Breast epithelium (tissue), 4 donors: ENCODE data around the gene FRMD5. TPM values are rescaled to one million over a fixed set of nuclear protein-coding genes. Genes with fewer than 3 reads are reported as not detected.

Experiments used
- DNase-seq, 2 donors: peaks; one replicate each; pipeline ENCODE4 v3.0.0-alpha.2; 2019; ENCODE audit warnings: low spot score in 2 of 2
- H3K27ac ChIP-seq, 2 donors: fragments of 200-600 bp; sonication (generic) in 1 of 2; one replicate each; pipeline ENCODE4 v1.5.1; 2016 to 2019; ENCODE audit warnings: mild to moderate bottlenecking in 1 of 2
- H3K27me3 ChIP-seq, 2 donors: fragments of 200-600 bp; sonication (generic) in 1 of 2; one replicate each; pipeline versions ENCODE4 v1.5.1 to v1.6.0; 2017 to 2019; ENCODE audit warnings: control low read depth in 1 of 2, mild to moderate bottlenecking in 1 of 2
- H3K36me3 ChIP-seq: fragments of 200-600 bp; one replicate; pipeline ENCODE4 v1.5.1; 2019
- H3K4me1 ChIP-seq, 2 donors: fragments of 200-600 bp; sonication (generic); one replicate each; pipeline ENCODE4 v1.5.1; 2016 to 2019; ENCODE audit warnings: control low read depth in 1 of 2
- H3K4me3 ChIP-seq, 3 donors: fragments of 200-600 bp; sonication (generic); 1 replicate in 2 of 3; 2 replicates in 1 of 3; pipeline ENCODE4 v1.5.1; 2016 to 2019; ENCODE audit warnings: mild to moderate bottlenecking in 3 of 3, moderate library complexity in 2 of 3
- H3K9me3 ChIP-seq, 2 donors: fragments of 200-600 bp; sonication (generic) in 1 of 2; one replicate each; pipeline ENCODE4 v1.5.1; 2016 to 2019; ENCODE audit warnings: control low read depth in 1 of 2
- POLR2A ChIP-seq: fragments of 450-650 bp; IDR thresholded peaks from one replicate; pipeline ENCODE4 v1.6.1; 2016; ENCODE audit warnings: antibody characterized with exemption, mild to moderate bottlenecking, moderate library complexity
- POLR2AphosphoS5 ChIP-seq, 3 donors: sonication (generic); formaldehyde crosslinking; IDR thresholded peaks; one replicate each; pipeline ENCODE4 v1.6.1; 2017; ENCODE audit warnings: antibody characterized with exemption in 3 of 3
- intact Hi-C: fragments of 100-400 bp; cut with DNase I; formaldehyde crosslinking; loops from one replicate; pipeline ENCODE4 v1.15.1; 2023; ENCODE audit warnings: low total_unique reads
- total RNA-seq, 3 donors: library from RNA; depleted of rRNA; stranded (reverse); fragments of >200 nt; gene quantifications; one replicate each; pipeline ENCODE4 v1.1.0, GENCODE V29; 2016
- TF ChIP-seq, protein P1 (sequence below), 3 donors: fragments of 450-650 bp; IDR thresholded peaks; one replicate each; pipeline ENCODE4 v1.5.1; 2016 to 2017; ENCODE audit warnings: antibody characterized with exemption in 3 of 3, mild to moderate bottlenecking in 3 of 3, moderate library complexity in 3 of 3

Gene FRMD5
- total RNA-seq, 3 donors from 2014 or later = 0.66 to 1.6 TPM; not detected in 1

GRCh38 chr15:43893956-43894355 lies 301.1 kb downstream of the FRMD5 start:
- H3K9me3 ChIP-seq = no peaks in the 10 kb centered on the region
- no peak for DNase-seq
- no peaks in the 10 kb centered on the region for H3K4me1 ChIP-seq
- no peaks in the 10 kb centered on the region for H3K27me3 ChIP-seq
- no peaks in the 10 kb centered on the region for H3K36me3 ChIP-seq
- H3K27ac ChIP-seq = no peak overlapping the region
- intact Hi-C loops = no loop called here
- TF ChIP-seq POLR2AphosphoS5 (IDR thresholded peaks at IDR 0.05) (no peak), POLR2A (no peak)
- TF ChIP-seq, protein P1, sequence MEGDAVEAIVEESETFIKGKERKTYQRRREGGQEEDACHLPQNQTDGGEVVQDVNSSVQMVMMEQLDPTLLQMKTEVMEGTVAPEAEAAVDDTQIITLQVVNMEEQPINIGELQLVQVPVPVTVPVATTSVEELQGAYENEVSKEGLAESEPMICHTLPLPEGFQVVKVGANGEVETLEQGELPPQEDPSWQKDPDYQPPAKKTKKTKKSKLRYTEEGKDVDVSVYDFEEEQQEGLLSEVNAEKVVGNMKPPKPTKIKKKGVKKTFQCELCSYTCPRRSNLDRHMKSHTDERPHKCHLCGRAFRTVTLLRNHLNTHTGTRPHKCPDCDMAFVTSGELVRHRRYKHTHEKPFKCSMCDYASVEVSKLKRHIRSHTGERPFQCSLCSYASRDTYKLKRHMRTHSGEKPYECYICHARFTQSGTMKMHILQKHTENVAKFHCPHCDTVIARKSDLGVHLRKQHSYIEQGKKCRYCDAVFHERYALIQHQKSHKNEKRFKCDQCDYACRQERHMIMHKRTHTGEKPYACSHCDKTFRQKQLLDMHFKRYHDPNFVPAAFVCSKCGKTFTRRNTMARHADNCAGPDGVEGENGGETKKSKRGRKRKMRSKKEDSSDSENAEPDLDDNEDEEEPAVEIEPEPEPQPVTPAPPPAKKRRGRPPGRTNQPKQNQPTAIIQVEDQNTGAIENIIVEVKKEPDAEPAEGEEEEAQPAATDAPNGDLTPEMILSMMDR (IDR thresholded peaks at IDR 0.05) = no peak
- H3K4me3 ChIP-seq = no peak overlapping the region

GRCh38 chr15:43889042-43889441 lies 306.0 kb downstream of the FRMD5 start:
- Histone ChIP-seq H3K4me1 (no peaks in the 10 kb centered on the region), H3K36me3 (no peaks in the 10 kb centered on the region), H3K4me3 (no peak overlapping the region), H3K9me3 (no peaks in the 10 kb centered on the region), H3K27me3 (no peaks in the 10 kb centered on the region), H3K27ac (no peak overlapping the region)
- intact Hi-C loops = no loop called here
- TF ChIP-seq POLR2AphosphoS5 (IDR thresholded peaks at IDR 0.05) (no peak), POLR2A (no peak)
- TF ChIP-seq, protein P1 (IDR thresholded peaks at IDR 0.05) = no peak
- no peak for DNase-seq

GRCh38 chr15:43887901-43888300 lies 307.2 kb downstream of the FRMD5 start:
- Histone ChIP-seq H3K4me1 (no peaks in the 10 kb centered on the region), H3K4me3 (no peak overlapping the region), H3K9me3 (no peaks in the 10 kb centered on the region), H3K27ac (no peak overlapping the region), H3K36me3 (no peaks in the 10 kb centered on the region), H3K27me3 (no peaks in the 10 kb centered on the region)
- intact Hi-C loops = no loop called here
- TF ChIP-seq POLR2A (no peak), POLR2AphosphoS5 (IDR thresholded peaks at IDR 0.05) (no peak)
- TF ChIP-seq, protein P1 (IDR thresholded peaks at IDR 0.05) = no peak
- DNase-seq = no peak

GRCh38 chr15:43886558-43886957 lies 308.5 kb downstream of the FRMD5 start:
- TF ChIP-seq POLR2AphosphoS5 (IDR thresholded peaks at IDR 0.05) = no peak
- TF ChIP-seq, protein P1 (IDR thresholded peaks at IDR 0.05) = no peak
- TF ChIP-seq POLR2A = no peak
- intact Hi-C loops = no loop called here
- H3K4me1 ChIP-seq = no peaks in the 10 kb centered on the region
- DNase-seq = no peak
- no peaks in the 10 kb centered on the region for H3K9me3 ChIP-seq
- no peaks in the 10 kb centered on the region for H3K27me3 ChIP-seq
- H3K4me3 ChIP-seq = no peak overlapping the region
- H3K36me3 ChIP-seq = no peaks in the 10 kb centered on the region
- H3K27ac ChIP-seq = no peak overlapping the region

- no peak overlapping the region for H3K27ac ChIP-seq
- TF ChIP-seq, protein P1 (IDR thresholded peaks at IDR 0.05) = no peak
- TF ChIP-seq POLR2A = no peak
- TF ChIP-seq POLR2AphosphoS5 (IDR thresholded peaks at IDR 0.05) = no peak
- intact Hi-C loops = no loop called here
- no peak overlapping the region for H3K4me3 ChIP-seq
- H3K4me1 ChIP-seq = no peaks in the 10 kb centered on the region
- DNase-seq = no peak
- no peaks in the 10 kb centered on the region for H3K27me3 ChIP-seq
- H3K36me3 ChIP-seq = no peaks in the 10 kb centered on the region
- no peaks in the 10 kb centered on the region for H3K9me3 ChIP-seq
Observed at GRCh38 chr15:43883571-43883970, 311.5 kb downstream of the FRMD5 start.
